NCI-H1092 treated with DMSO at 0.1 percent for 48 hours (cell line): ENCODE results near the gene EBF3.

ENCODE experiments used
- DNase-seq: peaks from one replicate; lab custom pipeline; 2025; lab: John Stamatoyannopoulos, UW

Gene EBF3

GRCh38 chr10:129970465-129971364, 6.6 kb upstream of the EBF3 start:
- DNase-seq: no peak

DNA sequence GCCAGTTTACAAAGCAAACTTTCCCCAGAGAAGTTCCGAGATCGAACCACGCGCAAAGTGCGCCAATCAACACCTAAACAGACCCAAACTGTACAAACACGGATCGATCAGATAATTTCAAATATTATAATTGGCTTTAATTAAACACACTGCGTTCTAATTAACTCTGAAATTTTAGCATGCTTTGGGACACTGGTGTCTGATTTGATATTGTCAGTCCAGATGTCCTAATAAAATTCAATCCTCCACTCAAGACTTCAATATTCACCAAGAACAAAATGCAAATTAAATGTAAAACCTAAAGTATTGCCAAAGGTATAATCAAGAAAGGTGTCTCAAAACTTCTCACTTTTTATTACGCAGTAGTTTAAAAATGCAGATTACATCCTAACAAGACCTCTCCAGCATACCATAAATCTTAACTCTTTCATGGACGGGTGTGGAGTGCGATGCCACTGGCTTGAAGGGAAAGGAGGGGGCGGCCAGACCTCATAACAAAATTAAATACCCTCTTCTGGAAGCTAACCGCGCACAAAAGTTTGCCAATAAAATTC, 5.9 kb upstream of the EBF3 start:
- no peak for DNase-seq

DNA sequence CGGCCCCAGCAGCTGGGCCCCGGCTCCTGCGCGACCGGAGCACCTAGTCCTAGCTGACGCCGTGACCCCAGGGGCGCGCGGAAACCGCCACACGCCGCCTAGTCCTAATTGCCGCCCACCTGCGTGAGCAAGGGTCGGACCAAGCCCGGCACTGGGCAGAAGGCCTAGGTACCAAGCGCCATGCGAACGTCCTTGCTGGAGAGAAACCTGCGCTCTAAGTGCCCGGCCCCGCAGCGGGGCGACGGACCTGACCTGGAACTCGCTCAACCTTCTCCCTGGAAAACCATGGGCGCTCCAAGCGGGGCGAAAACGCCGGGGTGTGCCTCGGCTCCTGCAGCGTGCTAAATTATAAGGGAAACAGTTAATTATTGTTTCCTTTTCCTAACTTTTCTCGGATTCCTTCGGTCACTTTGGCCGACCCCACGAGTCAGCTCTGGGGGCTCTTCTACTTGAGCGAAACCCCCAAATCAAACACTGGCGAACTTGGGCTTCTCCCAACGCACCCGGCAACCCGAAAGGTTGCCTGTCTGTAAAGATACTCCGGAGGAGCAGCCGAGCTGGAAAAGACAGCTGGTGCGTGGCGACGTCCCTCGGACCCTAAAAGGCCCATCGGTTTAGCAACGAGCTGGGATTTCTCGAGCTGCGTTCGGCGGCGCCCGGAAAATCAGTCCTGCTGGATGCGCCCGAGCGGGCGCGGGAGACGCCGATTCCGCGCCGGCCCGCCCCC, 5.3 kb upstream of the EBF3 start:
- DNase-seq: no peak

DNA sequence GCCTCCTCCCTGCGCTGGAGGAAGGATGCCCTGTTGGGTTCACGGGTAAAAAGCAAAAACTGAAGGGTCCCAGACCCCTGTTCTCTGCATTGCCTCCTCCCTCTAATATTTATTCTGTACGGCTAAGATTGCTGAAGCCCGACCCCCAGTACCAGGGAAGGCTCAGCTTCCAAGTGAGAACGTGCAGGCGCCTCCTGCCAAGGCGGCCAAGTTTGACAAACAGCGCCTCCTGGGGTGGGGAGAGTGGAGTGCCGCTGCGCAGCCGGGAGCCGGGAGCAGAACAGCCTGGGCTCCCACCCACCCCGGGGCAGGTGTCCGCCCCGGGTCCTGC, 4.7 kb upstream of the EBF3 start:
- DNase-seq: peak; percentile 30

GRCh38 chr10:129968020-129968852, 4.2 kb upstream of the EBF3 start:
- DNase-seq: no peak

- no peak for DNase-seq
Measured at GRCh38 chr10:129967579-129968019, 3.5 kb upstream of the EBF3 start.

- no peak for DNase-seq
Measured at GRCh38 chr10:129966889-129967578, 3.0 kb upstream of the EBF3 start.

DNA sequence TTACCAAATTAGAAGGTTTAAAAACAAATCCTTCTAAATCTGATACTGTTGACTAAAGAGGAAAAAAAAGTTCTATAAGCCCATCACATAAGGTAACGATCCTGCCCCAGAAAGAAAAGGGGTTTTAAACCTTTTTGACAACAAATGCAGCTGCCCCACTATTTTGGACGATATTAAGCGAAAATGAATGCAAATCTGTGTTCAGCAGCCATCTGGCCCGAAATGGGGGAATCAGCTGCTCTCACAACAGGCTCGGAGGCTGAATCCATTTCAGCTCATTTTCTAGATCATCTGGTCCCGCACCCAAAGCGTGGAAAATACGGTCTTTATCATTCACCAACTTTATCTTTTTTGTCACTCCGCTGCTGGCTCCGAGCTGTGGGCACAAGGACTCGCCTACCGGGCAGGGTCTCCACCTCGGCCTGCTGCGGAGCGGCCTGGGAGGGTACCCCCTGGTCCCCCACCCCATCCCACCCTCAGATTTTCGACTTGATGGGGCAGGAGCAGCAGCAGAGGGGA, 2.4 kb upstream of the EBF3 start:
- DNase-seq: no peak

DNA sequence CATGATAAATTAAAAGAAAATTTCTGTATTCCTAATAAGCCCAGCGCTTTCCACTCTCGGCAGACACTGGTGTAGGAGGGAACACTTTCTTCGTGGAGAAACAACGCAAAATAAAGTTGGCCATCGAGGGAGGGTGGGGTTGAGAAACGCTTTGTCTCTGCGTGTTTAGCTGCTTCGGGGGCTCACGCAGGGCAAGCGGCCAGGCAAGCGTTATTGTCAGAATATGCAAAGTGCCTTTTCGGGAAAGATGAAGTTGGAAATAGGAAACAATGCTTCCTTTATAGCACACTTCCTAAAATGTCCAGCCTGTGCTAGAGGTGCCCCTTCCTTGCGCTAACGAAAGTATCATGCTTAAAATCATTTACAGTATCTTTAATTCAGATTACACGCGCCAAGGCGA, 1.9 kb upstream of the EBF3 start:
- DNase-seq: no peak

GRCh38 chr10:129965425-129965808, 1.3 kb upstream of the EBF3 start:
- DNase-seq: no peak

GRCh38 chr10:129964611-129965424, 744 bp upstream of the EBF3 start:
- DNase-seq: no peak

GRCh38 chr10:129962872-129963640, 1.0 kb downstream of the EBF3 start:
- no peak for DNase-seq

DNA sequence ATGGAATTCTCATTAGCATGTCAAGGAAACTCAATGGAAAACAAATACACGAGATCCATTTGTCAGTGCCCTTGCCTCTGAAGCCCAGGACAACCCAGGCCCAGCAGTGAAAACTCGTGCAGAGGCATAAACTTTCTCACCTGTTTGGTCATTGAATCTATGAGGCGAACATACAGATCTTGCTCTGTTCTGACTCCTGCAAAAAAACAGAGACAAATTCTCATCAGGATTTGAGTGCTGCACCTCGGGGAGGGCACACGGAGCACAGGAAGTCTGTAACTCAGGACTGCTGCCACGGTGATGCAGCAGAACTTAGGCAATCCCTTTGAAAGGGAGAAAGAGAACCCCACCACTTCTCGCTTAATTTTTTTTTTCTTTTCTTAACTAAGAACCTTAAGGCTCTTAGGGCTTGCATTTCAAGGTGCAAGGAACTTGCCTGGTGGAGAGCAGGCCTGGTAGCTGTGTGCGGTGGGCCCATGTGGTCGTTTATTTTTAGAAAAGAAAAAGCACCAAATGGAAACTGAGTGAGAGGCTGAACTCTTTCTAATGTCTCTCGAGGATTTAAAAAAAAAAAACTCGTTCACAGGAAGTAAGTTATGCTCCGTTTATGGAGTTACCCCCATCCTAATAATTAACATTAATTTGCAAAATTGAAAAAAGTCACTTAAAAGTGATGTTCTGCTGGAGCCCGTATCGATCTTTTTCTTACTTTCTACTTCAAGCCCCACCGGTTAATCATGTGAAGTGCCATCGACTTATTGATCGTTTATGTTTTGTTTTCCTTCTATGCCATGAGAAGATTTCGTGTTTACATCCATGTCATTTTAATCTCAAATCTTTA, 1.8 kb downstream of the EBF3 start:
- no peak for DNase-seq

DNA sequence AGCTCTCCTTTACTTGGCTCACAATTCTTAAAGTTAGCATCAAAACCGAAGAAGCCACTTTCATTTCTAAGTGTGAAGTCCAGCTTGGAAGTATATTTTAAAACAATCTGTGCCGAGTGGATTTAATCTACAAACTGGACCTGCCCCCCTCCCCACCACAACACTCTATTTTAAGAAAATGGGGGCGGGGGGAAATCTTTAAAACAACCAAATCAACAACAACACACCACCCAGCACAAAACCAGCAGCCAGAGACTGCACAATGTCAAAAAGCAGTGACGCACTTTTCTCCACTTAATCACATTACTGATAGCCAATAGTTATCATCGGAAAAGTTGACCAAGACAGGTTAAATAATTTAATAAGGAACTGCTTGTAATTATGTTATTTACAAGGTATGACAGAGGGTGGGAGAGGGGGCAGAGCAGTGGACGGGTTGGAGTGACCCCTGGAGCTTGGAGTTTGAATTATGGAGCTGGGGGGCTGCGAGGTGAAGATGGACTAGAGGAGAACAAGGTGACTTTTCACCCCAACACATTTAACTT, 2.8 kb downstream of the EBF3 start:
- no peak for DNase-seq

- no peak for DNase-seq
Measured at GRCh38 chr10:129960481-129961156, 3.5 kb downstream of the EBF3 start.

- DNase-seq: no peak
Measured at GRCh38 chr10:129959544-129960480, 4.3 kb downstream of the EBF3 start.
